H1 (cell line): ENCODE results near the gene KIF2C. TPM values are rescaled to one million over a fixed set of nuclear protein-coding genes. Genes with fewer than 3 reads are reported as not detected.

Source experiments
- ASH2L ChIP-seq: fragments of 200-600, 300-600 bp; sonication (generic); IDR thresholded peaks from one replicate; pipeline ENCODE4 v1.7.1; 2017; ENCODE audit warnings: low read length
- BACH1 ChIP-seq: IDR thresholded peaks from 2 replicates; pipeline ENCODE4 v1.6.1; 2012; ENCODE audit warnings: low read length, improper control_type of control experiment
- CBX5 ChIP-seq: fragments of 300-800, 300-1000 bp; sonication (generic); IDR thresholded peaks from 2 replicates; pipeline ENCODE4 v1.7.1; 2016; ENCODE audit warnings: antibody characterized with exemption, low read length, low read depth
- CEBPB ChIP-seq: IDR thresholded peaks from 2 replicates; pipeline ENCODE4 v1.6.1; 2012; ENCODE audit warnings: low read depth, low read length
- CHD1 ChIP-seq: IDR thresholded peaks from 2 replicates; pipeline ENCODE4 v1.6.1; 2012; ENCODE audit warnings: low read depth, low read length, improper control_type of control experiment
- CREB1 ChIP-seq: IDR thresholded peaks from 2 replicates; pipeline ENCODE4 v1.6.1; 2012; ENCODE audit warnings: inconsistent platforms
- EP300 ChIP-seq, 2 experiments: IDR thresholded peaks; 1 replicate in 1 of 2; 2 replicates in 1 of 2; pipeline ENCODE4 v1.6.1; 2011 to 2012; ENCODE audit warnings: low read depth in 2 of 2, low read length in 2 of 2, mild to moderate bottlenecking in 2 of 2, borderline replicate concordance in 1 of 2, inconsistent platforms in 1 of 2, moderate library complexity in 1 of 2
- FOSL1 ChIP-seq: IDR thresholded peaks from 2 replicates; pipeline ENCODE4 v1.6.1; 2011; ENCODE audit warnings: mild to moderate bottlenecking, low read depth, low read length, moderate library complexity; ENCODE audit not compliant: insufficient read depth
- GABPA ChIP-seq: IDR thresholded peaks from 2 replicates; pipeline ENCODE4 v1.6.1; 2011; ENCODE audit warnings: mild to moderate bottlenecking, low read length, moderate library complexity, borderline replicate concordance; ENCODE audit not compliant: insufficient read depth
- HDAC2 ChIP-seq, 2 experiments: fragments of 300-600 bp in 1 of 2; sonication (generic) in 1 of 2; IDR thresholded peaks; 2 replicates each; pipeline ENCODE4 v1.6.1; 2011 to 2012; ENCODE audit warnings: low read depth in 2 of 2, low read length in 2 of 2, mild to moderate bottlenecking in 2 of 2, moderate library complexity in 2 of 2, borderline replicate concordance in 1 of 2, inconsistent platforms in 1 of 2
- KDM1A ChIP-seq: fragments of 200-600, 300-600 bp; sonication (generic); IDR thresholded peaks from 2 replicates; pipeline ENCODE4 v1.7.1; 2016; ENCODE audit warnings: mild to moderate bottlenecking, low read length, borderline replicate concordance
- KDM5A ChIP-seq: fragments of 200-600 bp; IDR thresholded peaks from 2 replicates; pipeline ENCODE4 v1.7.1; 2012; ENCODE audit warnings: mild to moderate bottlenecking, low read length, inconsistent platforms, mixed read lengths
- MAX ChIP-seq: IDR thresholded peaks from 2 replicates; pipeline ENCODE4 v1.6.1; 2012; ENCODE audit warnings: inconsistent platforms
- NRF1 ChIP-seq: IDR thresholded peaks from 2 replicates; pipeline ENCODE4 v1.6.1; 2011; ENCODE audit warnings: mild to moderate bottlenecking, low read depth, low read length, improper control_type of control experiment
- RAD21 ChIP-seq, 2 experiments: IDR thresholded peaks in 1 of 2; conservative IDR thresholded peaks in 1 of 2; 2 replicates each; pipeline ENCODE4 v1.6.1; 2011; ENCODE audit warnings: low read depth in 2 of 2, low read length in 2 of 2, improper control_type of control experiment in 1 of 2, inconsistent platforms in 1 of 2, mild to moderate bottlenecking in 1 of 2, moderate library complexity in 1 of 2
- RBBP5 ChIP-seq: IDR thresholded peaks from 2 replicates; pipeline ENCODE4 v1.7.1; 2012; ENCODE audit warnings: low read depth, mild to moderate bottlenecking, inconsistent platforms, low read length, moderate library complexity, borderline replicate concordance
- RNF2 ChIP-seq: fragments of 200-900, 300-1000 bp; sonication (generic); IDR thresholded peaks from 2 replicates; pipeline ENCODE4 v1.7.1; 2016; ENCODE audit warnings: borderline replicate concordance, low read depth, mild to moderate bottlenecking, antibody characterized with exemption, low read length; ENCODE audit not compliant: poor library complexity, severe bottlenecking; ENCODE audit errors: missing control alignments
- SP1 ChIP-seq: IDR thresholded peaks from 2 replicates; pipeline ENCODE4 v1.6.1; 2011; ENCODE audit warnings: low read depth, low read length
- SRF ChIP-seq: IDR thresholded peaks from 2 replicates; pipeline ENCODE4 v1.6.1; 2011; ENCODE audit warnings: mild to moderate bottlenecking, low read depth, low read length, moderate library complexity
- TBP ChIP-seq: IDR thresholded peaks from 2 replicates; pipeline ENCODE4 v1.6.1; 2011; ENCODE audit warnings: low read depth, low read length, improper control_type of control experiment
- TCF12 ChIP-seq: IDR thresholded peaks from 2 replicates; pipeline ENCODE4 v1.6.1; 2011; ENCODE audit warnings: low read depth, mild to moderate bottlenecking, low read length
- polyA plus RNA-seq, 7 experiments: library from polyadenylated mRNA; depleted of rRNA in 3 of 7; stranded (reverse) in 5 of 7; unstranded in 2 of 7; fragments of >200 nt in 5 of 7; fragments of 200-250 nt in 2 of 7; gene quantifications; 1 replicate in 5 of 7; 2 replicates in 1 of 7; 4 replicates in 1 of 7; pipeline versions ENCODE4 v1.2.1 to v1.2.3, GENCODE V29; 2011 to 2013; ENCODE audit warnings: missing spikeins in 2 of 7, mixed read lengths in 2 of 7
- total RNA-seq: library from RNA; stranded (reverse); fragmentation: NEBNext Ultra II Directional; extraction: Animal tissue kit (Norgen Biotek cat#: 25700); gene quantifications from 2 replicates; pipeline ENCODE4 v1.2.1, GENCODE V29; 2021
- TF ChIP-seq, protein P1 (sequence below): IDR thresholded peaks from 2 replicates; pipeline ENCODE4 v1.6.1; 2011; ENCODE audit warnings: low read depth, mild to moderate bottlenecking, low read length; ENCODE audit not compliant: insufficient read depth

KIF2C gene
- total and polyA plus RNA-seq, 2 of the 8 experiments (the other 6 are each of a cell fraction or from before 2014, with no cell fraction given): 41.8 to 68.1 TPM

DNA sequence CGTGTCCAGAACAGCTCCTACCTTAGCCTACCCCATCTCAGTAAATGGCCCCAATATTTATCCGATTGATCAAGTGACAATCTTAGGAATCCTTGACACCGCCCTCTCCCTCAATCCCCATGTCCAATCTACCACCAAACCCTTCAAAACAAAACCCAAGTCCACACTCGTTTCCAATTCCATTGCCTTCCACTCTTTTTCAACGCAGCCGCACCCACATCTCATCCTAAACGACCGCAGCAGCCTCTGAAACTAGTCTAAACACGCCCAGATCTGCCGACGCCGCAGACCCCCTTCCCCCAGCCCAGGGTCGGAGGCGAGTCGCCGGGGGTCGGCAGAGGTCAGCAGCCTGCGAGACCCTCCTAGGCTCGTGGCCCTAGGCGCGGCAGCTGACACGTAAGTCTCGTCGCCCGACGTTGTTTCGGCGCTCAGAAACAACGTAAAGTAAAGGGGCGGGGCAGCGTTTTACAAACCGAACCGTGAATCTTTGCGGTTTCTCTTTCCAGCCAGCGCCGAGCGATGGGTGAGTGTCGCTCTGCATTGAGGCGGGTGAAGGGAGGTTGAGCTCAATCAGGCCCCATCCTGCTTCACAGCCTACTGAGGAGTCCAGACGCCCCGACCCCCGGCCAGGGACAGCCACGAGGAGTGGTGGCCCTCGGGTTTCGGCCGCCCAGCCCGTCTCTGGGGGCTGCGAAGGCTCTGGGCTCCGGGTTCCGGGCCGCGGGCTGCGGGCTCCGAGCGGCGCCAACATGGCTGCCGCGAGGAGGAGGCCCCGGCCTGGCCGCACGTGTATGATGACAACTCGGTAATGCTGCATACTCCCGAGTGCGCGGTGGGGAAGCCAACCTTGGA lies 35.7 kb downstream of the KIF2C start, which contains the start of gene RPS8 (continued):
- TF ChIP-seq SRF: peak; percentile 89
- TF ChIP-seq CEBPB: no peak
- peak; percentile 7; the same call in 1 of the 2 replicates for TF ChIP-seq NRF1
- TF ChIP-seq FOSL1: no peak
- TF ChIP-seq, protein P1, sequence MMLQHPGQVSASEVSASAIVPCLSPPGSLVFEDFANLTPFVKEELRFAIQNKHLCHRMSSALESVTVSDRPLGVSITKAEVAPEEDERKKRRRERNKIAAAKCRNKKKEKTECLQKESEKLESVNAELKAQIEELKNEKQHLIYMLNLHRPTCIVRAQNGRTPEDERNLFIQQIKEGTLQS: peak; percentile 94
- peak; percentile 91 for TF ChIP-seq ASH2L
- TF ChIP-seq KDM1A: no peak
- peak; percentile 90 for TF ChIP-seq SP1
- TF ChIP-seq HDAC2 (IDR thresholded peaks at IDR 0.05; ENCODE audit: borderline replicate concordance in 1 of 2, low read depth in 2 of 2, low read length in 2 of 2): peak in 1 of 2 experiments; percentile 90; a peak in 1 of 4 replicates
- TF ChIP-seq TCF12: 0 out of 2 replicates have a peak, but pooled peaks have one; percentile 56
- TF ChIP-seq TBP: peak; percentile 98
- TF ChIP-seq RBBP5: no peak; the same call in 1 of the 2 replicates
- peak in 1 of 2 experiments; percentile 51; a peak in 1 of 3 replicates for TF ChIP-seq EP300 (IDR thresholded peaks at IDR 0.05; ENCODE audit: borderline replicate concordance in 1 of 2, low read depth in 2 of 2, low read length in 2 of 2)
- no peak for TF ChIP-seq RNF2
- peak; percentile 93 for TF ChIP-seq MAX
- no peak for TF ChIP-seq CBX5
- TF ChIP-seq BACH1: no peak
- 0 out of 4 replicates have a peak, but pooled peaks of 1 of the 2 experiments have one; percentile 3 for TF ChIP-seq RAD21 (IDR thresholded peaks at IDR 0.05 in 1 of 2, conservative IDR thresholded peaks at IDR 0.05 in 1 of 2; ENCODE audit: low read depth in 2 of 2, low read length in 2 of 2)
- no peak for TF ChIP-seq CHD1
- TF ChIP-seq CREB1: peak; percentile 100
- peak; percentile 74; the same call in 1 of the 2 replicates for TF ChIP-seq KDM5A
- no peak for TF ChIP-seq GABPA
